Keratinocyte (primary cell): ENCODE measurements around the gene WDR5. TPM values are rescaled to one million over a fixed set of nuclear protein-coding genes. Genes with fewer than 3 reads are reported as not detected.

ENCODE experiments used
- DNase-seq: peaks from one replicate; pipeline ENCODE4 v3.0.0-alpha.2; 2011; ENCODE audit warnings: low read depth, missing footprints, low spot score
- FAIRE-seq: peaks from 2 replicates; lab custom pipeline; 2011; peaks lifted over from hg19 to GRCh38; lab: Jason Lieb, UNC
- H2AFZ ChIP-seq: 2 replicates; pipeline ENCODE4 v1.6.0; 2012; ENCODE audit warnings: low read length, control low read depth, inconsistent platforms; ENCODE audit not compliant: control insufficient read depth
- H3K27ac ChIP-seq: 2 replicates; pipeline ENCODE4 v1.5.1; 2011; ENCODE audit warnings: low read length; ENCODE audit not compliant: control insufficient read depth, insufficient read depth
- H3K27me3 ChIP-seq: 3 replicates; pipeline ENCODE4 v1.6.0; 2011; ENCODE audit warnings: low read length; ENCODE audit not compliant: control insufficient read depth, insufficient read depth; ENCODE audit errors: extremely low read depth
- H3K36me3 ChIP-seq, 2 experiments: 2 replicates in 1 of 2; 3 replicates in 1 of 2; pipeline ENCODE4 v1.5.1; 2011; ENCODE audit warnings: low read length in 2 of 2, mild to moderate bottlenecking in 1 of 2; ENCODE audit not compliant: control insufficient read depth in 2 of 2, insufficient read depth in 2 of 2; ENCODE audit errors: extremely low read depth in 1 of 2
- H3K4me1 ChIP-seq: 3 replicates; pipeline ENCODE4 v1.5.1; 2011; ENCODE audit warnings: low read length; ENCODE audit not compliant: control insufficient read depth, insufficient read depth; ENCODE audit errors: extremely low read depth
- H3K4me2 ChIP-seq: 3 replicates; pipeline ENCODE4 v1.6.0; 2011; ENCODE audit warnings: low read depth, low read length; ENCODE audit not compliant: control insufficient read depth, insufficient read depth; ENCODE audit errors: extremely low read depth
- H3K4me3 ChIP-seq, 3 experiments: fragments of 200-600 bp in 1 of 3; sonication (generic) in 1 of 3; 2 replicates in 2 of 3; 3 replicates in 1 of 3; pipeline ENCODE4 v1.5.1; 2011 to 2016; ENCODE audit warnings: low read length in 3 of 3, mild to moderate bottlenecking in 3 of 3, control low read depth in 2 of 3, inconsistent platforms in 1 of 3, low read depth in 1 of 3, mixed read lengths in 1 of 3, mixed run types in 1 of 3, moderate library complexity in 1 of 3; ENCODE audit not compliant: control insufficient read depth in 2 of 3, insufficient read depth in 2 of 3; ENCODE audit errors: extremely low read depth in 1 of 3
- H3K79me2 ChIP-seq: 2 replicates; pipeline ENCODE4 v1.6.0; 2012; ENCODE audit warnings: low read length; ENCODE audit not compliant: control insufficient read depth, insufficient read depth
- H3K9ac ChIP-seq: 3 replicates; pipeline ENCODE4 v1.6.0; 2011; ENCODE audit warnings: low read length; ENCODE audit not compliant: control insufficient read depth, insufficient read depth; ENCODE audit errors: extremely low read depth
- H3K9me1 ChIP-seq: 3 replicates; pipeline ENCODE4 v1.6.0; 2011; ENCODE audit warnings: low read length; ENCODE audit not compliant: control insufficient read depth, insufficient read depth; ENCODE audit errors: extremely low read depth
- H3K9me3 ChIP-seq: 2 replicates; pipeline ENCODE4 v1.5.1; 2012; ENCODE audit warnings: low read depth, low read length; ENCODE audit not compliant: control insufficient read depth
- H4K20me1 ChIP-seq: 3 replicates; pipeline ENCODE4 v1.6.0; 2011; ENCODE audit warnings: low read length; ENCODE audit not compliant: control insufficient read depth, insufficient read depth; ENCODE audit errors: extremely low read depth
- CTCF ChIP-seq, 3 experiments: IDR thresholded peaks in 1 of 3; conservative IDR thresholded peaks in 1 of 3; optimal IDR thresholded peaks in 1 of 3; 2 replicates in 2 of 3; 3 replicates in 1 of 3; pipeline versions ENCODE3 to v1.5.1; 2011; ENCODE audit warnings: low read length in 3 of 3, mild to moderate bottlenecking in 3 of 3, moderate library complexity in 2 of 3, control low read depth in 1 of 3, inconsistent platforms in 1 of 3; ENCODE audit not compliant: insufficient read depth in 2 of 3; ENCODE audit errors: extremely low read depth in 1 of 3
- EZH2 ChIP-seq: IDR thresholded peaks from one replicate; pipeline ENCODE4 v1.6.1; 2012; ENCODE audit warnings: inconsistent platforms, mild to moderate bottlenecking, low read length, moderate library complexity
- dilution Hi-C: fragments of 300-500 bp; cut with MboI; formaldehyde crosslinking; loops from one replicate; pipeline ENCODE4 v1.7.0; 2020; ENCODE audit warnings: low sequenced_read_pairs; ENCODE audit not compliant: extremely low pct_ligation_motif_present
- polyA plus RNA-seq, 5 experiments: library from polyadenylated mRNA; depleted of rRNA in 3 of 5; stranded (reverse) in 3 of 5; stranded (forward) in 1 of 5; unstranded in 1 of 5; fragments of >200 nt; gene quantifications; 1 replicate in 1 of 5; 2 replicates in 3 of 5; 3 replicates in 1 of 5; pipeline versions ENCODE4 v1.2.1 to v1.2.3, GENCODE V29; 2011 to 2012; ENCODE audit warnings: missing spikeins in 2 of 5, low read depth in 1 of 5, low replicate concordance in 1 of 5

Gene WDR5
- polyA plus RNA-seq, 1 donor (not counting 4 experiments of a cell fraction or from before 2014, with no cell fraction given), result 31.2 TPM

GRCh38 chr9:134162212-134162775, 26.4 kb downstream of the WDR5 start:
- no peaks in the 10 kb centered on the region for H3K27me3 ChIP-seq
- no peak overlapping the region for H3K4me2 ChIP-seq
- no peaks in the 10 kb centered on the region for H3K9me3 ChIP-seq
- no peak overlapping the region for H3K4me3 ChIP-seq
- H3K36me3 ChIP-seq, result peaks cover 5 to 7% of the 10 kb centered on the region in 2 experiments
- FAIRE-seq, result no peak
- no peak overlapping the region for H2AFZ ChIP-seq
- no peak for TF ChIP-seq EZH2
- TF ChIP-seq CTCF (optimal IDR thresholded peaks at IDR 0.05 in 1 of 3, IDR thresholded peaks at IDR 0.05 in 1 of 3, conservative IDR thresholded peaks at IDR 0.05 in 1 of 3; ENCODE audit: extremely low read depth in 1 of 3, insufficient read depth in 2 of 3, low read length in 3 of 3), result no peak
- no peak overlapping the region for H3K9ac ChIP-seq
- H3K4me1 ChIP-seq, result peaks cover 5% of the 10 kb centered on the region
- no peaks in the 10 kb centered on the region for H3K9me1 ChIP-seq
- dilution Hi-C loops, result no loop called here
- no peaks in the 10 kb centered on the region for H3K79me2 ChIP-seq
- no peaks in the 10 kb centered on the region for H4K20me1 ChIP-seq
- no peak overlapping the region for H3K27ac ChIP-seq
- DNase-seq, result no peak

- no peaks in the 10 kb centered on the region for H3K27me3 ChIP-seq
- TF ChIP-seq EZH2 (no peak), CTCF (optimal IDR thresholded peaks at IDR 0.05 in 1 of 3, IDR thresholded peaks at IDR 0.05 in 1 of 3, conservative IDR thresholded peaks at IDR 0.05 in 1 of 3; ENCODE audit: extremely low read depth in 1 of 3, insufficient read depth in 2 of 3, low read length in 3 of 3) (no peak)
- no peak overlapping the region for H3K9ac ChIP-seq
- dilution Hi-C loops, result no loop called here
- H3K9me3 ChIP-seq, result no peaks in the 10 kb centered on the region
- H4K20me1 ChIP-seq, result no peaks in the 10 kb centered on the region
- no peak overlapping the region for H3K4me3 ChIP-seq
- H3K9me1 ChIP-seq, result no peaks in the 10 kb centered on the region
- H3K27ac ChIP-seq, result no peak overlapping the region
- no peaks in the 10 kb centered on the region for H3K79me2 ChIP-seq
- no peak overlapping the region for H3K4me2 ChIP-seq
- H3K4me1 ChIP-seq, result peaks cover 5% of the 10 kb centered on the region
- peaks cover 2 to 3% of the 10 kb centered on the region in 2 experiments for H3K36me3 ChIP-seq
- H2AFZ ChIP-seq, result no peak overlapping the region
- FAIRE-seq (no peak), DNase-seq (no peak)
These were observed 27.1 kb downstream of the WDR5 start for GRCh38 chr9:134162926-134163370.
